Measurements from ENCODE around the gene P2RY13.

The P2RY13 gene

DNA sequence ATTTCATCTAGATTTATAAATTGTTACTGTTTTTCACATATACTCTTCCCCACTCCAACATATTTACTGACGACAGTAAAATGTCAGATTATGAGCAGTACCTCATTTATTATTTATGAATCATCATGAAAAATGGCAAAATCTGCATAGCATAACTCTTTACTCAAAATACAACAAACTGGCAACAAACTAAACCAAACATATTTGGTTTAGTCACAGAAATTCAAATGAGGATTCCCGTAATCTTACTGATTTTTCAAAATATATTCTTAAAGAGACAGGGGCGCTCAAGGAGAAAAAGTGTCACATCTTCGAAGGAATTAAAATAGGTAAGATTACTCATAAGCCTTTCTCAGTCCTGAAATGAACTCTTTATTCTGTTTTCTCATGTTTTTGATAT, 9.7 kb downstream of the P2RY13 start:
- DNase-seq = no peak

DNA sequence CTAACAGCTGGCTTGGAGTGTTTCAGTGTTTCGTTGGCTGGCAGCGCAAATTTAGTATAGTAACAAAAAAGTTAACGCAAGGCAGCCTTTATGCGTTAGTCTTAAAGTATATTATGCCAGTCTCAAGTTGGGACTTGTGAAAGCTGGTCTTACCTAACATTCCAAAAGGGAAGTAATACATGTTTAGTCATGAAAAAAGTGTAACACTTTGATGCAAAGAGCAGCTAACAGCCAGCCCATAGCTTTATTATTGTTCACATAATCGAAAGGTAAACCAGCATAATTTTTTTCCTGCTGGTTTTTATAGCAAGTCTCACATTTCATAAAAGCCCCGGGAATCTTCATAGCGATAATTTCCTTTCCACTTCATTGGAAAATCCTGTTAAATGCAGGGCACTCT, 10.4 kb downstream of the P2RY13 start:
- DNase-seq = no peak

DNA sequence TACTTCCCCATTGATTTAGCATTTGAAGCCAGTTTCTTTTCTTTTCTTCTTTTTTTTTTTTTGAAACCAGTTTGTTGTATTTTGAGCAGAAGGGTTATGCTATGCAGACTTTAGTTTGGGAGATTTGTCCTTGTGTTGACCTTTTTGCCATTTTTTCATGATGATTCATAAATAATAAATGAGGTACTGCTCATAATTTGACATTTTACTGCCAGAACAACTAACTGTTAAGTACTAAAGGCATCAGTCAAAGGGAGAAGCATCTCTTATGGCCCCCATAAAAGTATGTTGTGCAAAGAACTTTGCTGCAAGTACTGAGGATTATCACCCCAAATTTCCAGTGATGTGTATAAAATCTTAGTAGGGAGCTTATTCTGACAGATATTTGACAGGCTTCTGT, 11.0 kb downstream of the P2RY13 start:
- no peak for DNase-seq

DNA sequence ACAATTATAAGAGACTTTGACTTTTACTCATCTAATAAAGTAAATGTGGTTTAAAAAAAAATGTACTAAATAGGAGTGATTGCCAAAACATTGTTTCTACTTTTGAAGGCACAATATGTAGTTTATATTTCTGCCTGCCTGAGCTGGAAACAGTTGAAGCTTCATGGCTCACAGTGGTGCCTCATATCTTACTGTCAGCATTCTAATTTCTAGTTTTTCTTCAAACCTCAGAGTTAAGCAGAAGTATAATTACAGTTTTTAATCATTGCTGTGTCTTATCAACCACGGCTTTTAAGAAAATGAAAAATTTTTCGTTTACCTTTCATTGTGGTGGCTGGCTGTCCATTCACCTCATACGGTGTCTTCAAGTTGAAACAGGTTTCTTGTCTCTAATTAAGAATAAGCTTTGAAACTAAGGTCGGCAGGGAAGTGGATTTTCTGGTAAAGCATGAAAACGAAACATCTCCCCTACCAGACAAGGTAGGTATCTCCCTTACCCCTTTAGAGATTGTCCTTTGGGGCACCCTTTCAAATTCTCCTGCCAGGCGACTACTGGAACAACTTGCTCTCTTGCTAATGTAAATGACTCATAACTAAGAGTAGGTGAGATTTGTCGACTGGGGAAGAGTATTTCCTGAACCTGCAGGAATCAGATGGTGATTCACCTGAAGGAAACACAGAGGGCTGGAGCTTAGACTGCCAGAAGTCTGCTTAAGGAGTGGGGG, 12.9 kb downstream of the P2RY13 start, which contains the start of gene GPR87:
GPR87 (minus strand) TSS at position 554 of the 725 bp plus-strand sequence. CDS start 16,720 bp downstream, outside the sequence.
- no peak for DNase-seq

DNA sequence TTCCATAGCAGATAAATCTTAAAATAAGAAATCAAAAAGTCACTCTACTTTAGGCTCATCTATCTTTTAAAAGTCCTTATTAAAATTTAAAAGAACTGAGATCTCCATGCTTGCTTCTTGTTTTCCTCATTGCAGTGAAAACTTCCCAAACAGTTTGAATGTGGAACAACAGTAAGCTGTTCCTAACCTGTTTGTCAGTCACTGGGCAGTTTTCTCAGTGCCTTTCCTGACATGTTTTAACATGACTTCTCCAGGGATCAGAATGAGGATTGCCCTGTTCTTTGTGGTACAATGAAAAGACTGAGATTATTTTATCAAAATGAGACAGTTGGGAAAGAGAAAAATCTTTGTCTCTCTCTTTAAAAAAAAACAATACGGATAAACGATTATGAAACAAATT, 13.5 kb downstream of the P2RY13 start:
- no peak for DNase-seq

DNA sequence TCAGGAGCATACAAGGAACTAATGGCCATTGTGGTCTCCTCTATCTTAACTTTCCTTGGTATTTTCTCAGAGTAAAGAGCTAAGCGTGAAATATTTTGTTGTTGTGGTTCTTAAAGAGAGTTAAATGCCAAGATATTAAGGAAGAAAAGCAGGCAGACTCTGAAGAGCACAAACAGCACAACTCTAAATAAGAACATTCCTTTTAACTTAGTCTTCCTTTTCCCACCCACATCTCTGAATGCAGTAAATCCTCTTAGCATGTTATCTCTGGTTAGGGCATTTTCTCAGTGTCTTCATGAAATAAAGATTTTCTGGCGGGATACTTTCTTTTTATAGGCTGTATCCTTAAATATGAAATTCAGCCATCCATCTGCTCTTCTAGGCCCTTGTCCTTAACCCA, 14.2 kb downstream of the P2RY13 start:
- DNase-seq = no peak

DNA sequence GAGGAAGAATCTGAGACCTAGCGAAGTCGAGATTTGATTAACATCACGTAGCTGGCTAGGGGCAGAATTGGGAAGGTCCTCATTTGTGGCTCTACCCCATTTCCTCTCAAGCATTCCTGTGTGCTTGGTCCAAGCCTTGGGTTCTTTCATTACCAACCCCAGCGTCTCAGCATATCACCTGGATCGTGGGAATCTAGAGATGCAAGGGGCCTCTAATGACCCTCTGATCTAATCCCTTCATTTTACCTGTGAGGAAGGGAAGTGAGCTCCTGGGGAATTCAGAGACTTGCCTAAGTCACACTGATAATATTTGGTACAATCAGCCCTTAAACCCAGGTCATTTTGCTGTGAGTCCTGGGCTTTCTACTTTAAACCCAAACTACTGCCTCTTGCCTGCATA, 14.8 kb downstream of the P2RY13 start:
- no peak for DNase-seq

DNA sequence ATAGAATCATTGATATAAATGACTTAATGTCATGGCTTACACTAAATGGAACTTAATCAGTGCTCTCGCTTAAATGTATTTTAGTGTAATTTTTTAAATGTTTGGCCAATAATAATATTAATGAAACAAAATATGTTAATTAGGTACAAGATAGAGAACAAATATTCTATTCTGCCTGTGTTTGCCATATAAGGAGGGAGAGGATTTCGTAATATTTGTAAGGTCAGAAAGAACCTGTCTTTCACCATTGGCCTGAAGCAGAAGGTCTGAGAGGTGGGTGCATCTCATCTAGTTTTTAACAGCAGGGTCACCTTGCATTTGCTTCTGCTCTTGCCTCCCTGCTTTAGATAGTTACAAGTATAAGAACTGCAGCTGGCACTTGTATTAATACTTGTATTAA, 15.2 kb downstream of the P2RY13 start:
- DNase-seq = no peak

DNA sequence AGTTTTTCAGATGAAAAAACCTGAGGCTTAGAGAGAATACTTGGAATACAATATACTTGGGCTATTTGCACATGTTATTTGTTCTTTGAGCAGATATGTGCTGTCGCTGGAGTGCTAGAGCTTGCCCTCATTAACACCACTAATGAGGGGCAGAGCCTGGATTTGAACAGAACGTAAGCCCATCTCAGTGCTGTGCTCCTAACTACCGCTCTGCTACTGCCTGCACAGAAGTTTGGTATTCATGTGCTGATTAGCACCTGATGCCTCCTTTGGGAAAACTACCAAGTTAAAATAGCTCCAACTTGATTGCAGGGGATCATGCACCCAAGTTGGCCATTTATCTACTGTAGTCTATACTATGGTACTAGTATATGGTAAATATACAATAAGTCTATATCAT, 16.4 kb downstream of the P2RY13 start:
- no peak for DNase-seq

DNA sequence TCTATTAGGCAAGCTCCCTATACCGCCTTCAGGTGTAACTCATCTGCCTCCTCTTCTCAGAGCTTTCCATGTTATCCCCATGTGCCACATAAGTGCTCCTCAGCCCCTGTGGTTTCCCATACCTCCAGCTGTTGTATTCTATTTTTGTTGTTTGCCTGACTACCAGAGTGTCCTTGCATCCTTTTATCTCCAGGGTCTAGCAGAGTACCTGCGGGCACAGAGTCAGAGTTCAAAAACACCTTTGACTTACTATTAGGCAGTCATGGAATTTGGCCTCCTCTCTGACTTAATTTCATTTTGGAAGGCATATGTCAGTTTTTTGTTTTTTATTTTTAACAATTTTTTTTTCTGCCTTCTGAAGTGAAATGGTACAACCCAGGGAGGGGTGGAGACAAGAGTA, 19.8 kb downstream of the P2RY13 start:
- DNase-seq = no peak

DNA sequence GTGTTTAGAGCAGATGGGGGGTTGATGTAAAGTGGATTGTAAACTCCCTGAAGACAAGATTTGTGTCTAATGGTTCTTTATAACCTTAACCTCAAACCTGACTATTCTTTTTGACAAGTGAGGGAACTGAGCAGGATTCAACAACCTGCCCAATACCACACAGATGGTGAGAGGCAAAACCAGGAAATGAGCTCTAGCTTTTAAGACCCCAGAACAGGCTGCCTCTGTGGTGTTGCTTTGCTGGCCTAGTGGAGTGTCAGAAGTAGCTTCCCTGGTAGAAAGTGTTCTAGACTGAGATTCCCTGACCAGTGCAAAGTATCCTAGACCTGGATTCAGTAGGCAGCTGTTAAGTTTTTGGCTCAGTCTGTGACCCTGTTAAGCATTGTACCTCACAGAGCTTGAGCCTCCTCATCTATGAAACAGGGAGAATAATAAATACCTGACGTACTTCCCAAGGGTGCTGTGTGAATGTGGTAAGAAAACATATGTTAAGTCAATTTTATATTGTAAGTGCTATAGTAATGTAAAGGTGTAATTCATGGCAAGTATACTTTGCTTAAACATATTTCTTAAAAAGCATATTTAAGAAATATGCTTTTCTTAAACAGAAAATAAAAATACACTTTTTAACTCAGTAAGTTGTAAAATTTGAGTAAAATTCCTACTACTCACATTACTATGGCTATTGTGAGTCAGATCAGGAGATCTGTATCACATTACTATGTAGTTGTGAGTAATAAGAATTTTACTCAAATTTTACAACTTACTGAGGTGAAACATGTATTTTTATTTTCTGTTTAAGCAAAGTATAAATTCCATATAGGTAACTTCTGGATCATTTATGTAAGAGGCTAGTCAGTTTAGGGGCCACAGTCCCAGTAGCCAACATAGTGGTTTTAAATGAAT, 21.5 kb downstream of the P2RY13 start:
- DNase-seq = no peak

DNA sequence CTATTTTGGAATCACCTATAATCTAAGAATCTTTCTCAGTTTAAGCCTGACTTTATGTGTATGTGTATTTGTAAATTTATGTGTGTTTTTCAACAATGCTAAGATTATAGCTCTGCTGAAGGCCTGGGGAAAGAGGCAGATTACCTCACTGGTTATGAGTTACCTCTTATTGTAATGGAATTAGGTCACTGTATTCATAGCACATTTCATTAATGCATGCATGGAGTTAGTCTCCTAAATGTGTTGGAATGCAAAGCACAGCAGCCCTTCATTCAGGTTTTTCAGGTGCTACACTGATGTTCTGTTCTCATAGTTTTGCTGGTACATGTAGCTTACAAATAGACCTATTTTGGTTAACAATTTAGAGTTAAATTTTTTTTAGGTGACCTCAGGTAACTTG, 22.2 kb downstream of the P2RY13 start:
- no peak for DNase-seq

DNA sequence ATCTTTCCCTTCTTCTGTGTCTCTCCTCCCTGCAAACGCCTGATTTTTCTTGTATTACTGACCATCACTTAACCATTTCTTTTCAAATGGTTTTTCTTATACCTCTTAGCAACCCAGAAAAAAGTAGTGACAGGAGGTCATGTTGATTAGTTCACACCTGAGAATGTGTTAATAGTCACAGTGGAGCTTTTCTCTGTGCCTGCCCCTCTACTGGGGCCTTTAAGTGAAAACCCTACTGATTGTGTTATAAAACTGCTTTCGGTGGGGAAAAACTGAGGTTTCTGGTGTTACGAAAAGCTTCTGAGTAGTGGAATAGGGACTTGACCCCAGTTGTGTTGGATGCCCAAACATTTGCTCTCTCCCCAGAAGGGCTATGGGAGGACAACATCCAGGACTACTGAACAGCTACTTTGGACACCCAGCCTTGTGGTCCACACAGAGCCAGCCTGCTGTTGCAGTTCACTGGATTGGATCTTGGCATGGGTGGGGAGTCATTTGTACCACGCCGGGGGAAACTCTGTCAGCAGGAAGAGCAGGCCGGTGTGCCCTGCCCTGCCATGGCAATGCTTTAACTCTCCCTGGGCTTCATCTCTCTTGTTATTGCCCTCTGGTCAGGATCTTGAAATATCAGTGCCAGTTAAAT, 23.1 kb downstream of the P2RY13 start:
- no peak for DNase-seq

DNA sequence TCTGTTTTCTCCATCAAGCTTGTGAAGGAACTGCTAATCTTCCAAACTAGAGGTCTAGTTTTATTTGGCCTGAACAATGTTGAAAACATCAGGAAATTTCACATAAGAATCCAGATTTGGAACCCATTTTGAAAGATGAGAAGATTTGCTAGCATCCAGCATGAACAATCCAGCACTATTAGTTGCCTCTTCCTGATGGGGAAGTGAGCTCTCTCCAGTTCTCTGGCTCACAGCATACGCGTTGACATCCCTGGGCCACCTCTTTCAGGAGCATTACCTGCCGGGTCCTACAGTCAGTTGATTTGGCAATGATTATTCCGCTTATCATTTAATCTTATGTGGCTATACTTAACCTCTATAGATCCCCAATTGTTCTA, 23.6 kb downstream of the P2RY13 start:
- no peak for DNase-seq

DNA sequence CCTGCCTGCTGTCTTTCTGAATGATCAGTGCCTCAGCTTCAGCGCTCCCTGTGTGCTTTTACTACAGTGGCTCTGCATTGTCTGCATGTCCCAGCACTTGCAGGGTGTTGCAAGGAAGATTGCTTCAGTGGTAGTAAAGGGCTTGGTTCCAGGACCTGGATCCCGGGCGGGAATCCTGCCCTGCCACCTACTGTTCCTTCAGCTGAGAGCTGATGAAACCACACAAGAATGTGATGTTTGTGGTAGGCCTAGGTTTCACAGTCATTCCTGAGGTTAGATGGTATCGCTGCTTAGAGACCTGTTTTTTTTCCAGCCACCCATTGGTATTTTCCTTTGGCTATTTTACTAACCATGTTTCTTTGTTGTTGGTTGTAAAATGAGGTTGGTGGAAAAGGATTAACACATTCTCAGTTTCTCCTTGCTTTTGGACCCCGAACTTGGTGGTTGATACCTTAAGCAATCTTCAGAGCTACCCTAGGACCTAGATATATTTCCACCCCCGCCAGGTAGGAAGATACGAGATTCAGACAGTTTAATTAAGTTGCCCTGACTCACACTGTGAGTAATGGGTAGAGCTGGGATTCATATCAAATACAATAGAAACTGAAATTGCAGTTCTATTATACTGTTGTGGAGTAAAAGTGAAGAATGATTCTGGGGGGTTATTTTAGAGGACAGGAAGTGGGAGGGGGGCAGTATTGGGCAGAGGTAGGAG, 24.1 kb downstream of the P2RY13 start:
- DNase-seq = peak; percentile 84

DNA sequence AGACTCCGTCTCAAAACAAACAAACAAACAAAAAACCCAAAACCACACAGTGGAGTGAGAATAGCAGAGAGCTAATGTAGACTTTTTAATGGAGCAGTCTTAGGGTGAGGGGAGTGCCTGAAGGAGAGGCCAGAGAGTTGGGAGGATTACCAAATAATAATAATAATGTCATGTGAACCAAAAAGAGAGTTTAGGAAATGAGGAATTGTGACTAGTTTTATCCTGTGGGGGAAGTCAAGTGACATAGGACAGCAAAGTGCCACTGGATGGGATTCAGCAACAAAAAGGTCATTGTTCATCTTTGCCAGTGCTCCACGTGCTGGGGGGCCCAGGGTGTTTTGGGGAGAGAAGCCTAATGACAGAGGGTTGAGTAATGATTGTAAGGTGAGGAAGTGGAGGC, 25.6 kb downstream of the P2RY13 start:
- DNase-seq = no peak

DNA sequence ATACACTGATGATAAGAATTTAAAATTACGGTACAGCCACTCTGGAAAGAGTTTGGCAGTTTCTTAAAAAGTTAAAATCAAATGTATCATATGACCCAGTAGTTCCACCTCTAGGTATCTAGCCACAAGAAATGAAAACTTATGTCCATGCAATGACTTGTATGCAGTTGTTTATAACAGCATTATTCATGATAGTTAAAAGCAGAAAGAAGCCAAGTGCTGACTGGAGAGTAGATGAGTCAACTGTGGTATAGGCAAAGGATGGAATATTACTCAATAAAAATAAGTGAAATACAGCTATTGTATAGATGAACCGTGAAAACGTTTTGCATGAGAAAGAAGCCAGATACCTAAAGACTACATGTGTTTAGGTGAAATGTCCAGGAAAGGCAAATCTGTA, 27.6 kb downstream of the P2RY13 start:
- no peak for DNase-seq

DNA sequence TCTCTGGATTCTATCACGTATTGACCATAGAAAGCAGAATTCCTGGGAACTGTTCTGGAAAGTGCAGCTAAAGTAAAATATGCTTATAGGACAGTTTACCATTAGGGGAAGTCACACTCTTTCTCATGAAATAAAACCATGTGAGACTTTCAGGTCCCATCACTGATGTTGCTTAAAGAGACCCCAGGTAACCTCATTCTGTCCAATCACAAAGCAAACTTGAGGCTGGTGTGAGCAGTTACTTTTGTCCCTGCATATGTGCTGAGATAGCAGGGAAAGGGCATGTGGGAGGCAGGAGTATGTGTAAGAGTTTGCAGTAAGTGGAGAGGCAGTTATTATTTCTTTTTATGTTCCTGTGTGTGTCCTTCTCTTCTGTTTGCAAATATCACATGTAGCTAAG, 28.8 kb downstream of the P2RY13 start:
- no peak for DNase-seq

DNA sequence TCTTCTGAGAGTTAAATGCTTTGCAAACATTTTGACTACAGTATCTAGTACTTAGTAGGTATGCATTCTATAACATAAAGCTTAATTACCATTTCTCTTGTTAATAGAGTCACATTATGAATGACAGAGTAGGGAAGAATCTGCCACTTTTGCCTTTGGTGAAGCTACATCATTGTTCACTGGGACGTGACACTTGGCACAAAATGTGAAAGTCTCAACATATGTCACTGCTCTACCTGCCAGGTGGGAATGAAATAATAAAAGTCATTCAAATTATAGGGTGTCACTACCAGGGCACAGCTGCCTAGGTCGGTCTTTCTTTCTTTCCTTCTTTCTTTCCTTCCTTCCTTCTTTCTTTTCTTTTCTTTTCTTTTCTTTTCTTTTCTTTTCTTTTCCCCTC, 30.3 kb downstream of the P2RY13 start:
- DNase-seq = no peak

DNA sequence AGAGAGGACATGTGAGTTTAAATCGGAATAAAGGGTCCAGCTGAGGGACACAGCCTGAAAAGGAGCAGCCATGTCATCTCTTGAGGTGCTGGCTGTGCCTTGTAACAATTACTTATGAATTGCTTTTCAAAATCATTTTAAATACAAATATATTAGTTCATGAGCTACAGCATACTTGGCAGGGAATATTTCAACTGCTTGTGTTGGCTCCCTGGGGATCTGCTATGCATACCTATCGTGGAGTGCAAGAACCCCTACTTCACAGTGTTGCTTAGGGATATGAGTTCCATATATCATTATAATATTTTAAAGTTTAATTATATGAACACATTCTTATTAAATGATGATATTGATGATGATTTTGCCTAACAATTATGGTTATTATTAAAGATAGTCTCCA, 31.9 kb downstream of the P2RY13 start:
- DNase-seq = no peak

DNA sequence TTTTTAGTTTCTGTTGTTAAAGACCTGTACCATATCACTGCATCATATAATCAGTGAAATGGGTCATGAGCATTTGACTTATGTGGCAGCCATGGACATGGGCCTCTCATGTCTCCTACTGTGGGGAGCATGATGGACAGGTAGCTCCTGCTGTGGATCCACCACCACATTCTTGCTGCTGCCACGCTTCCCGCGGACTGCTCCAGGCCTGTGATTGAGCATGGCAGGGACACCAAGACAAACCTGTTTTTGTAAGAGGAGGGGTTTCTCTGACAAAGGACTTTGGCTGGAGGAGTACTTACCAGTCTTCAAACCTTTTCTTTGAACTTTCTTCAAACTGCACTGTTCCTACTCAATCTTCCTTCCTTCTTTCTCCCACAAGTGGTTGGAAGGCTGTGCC, 33.1 kb downstream of the P2RY13 start:
- no peak for DNase-seq

DNA sequence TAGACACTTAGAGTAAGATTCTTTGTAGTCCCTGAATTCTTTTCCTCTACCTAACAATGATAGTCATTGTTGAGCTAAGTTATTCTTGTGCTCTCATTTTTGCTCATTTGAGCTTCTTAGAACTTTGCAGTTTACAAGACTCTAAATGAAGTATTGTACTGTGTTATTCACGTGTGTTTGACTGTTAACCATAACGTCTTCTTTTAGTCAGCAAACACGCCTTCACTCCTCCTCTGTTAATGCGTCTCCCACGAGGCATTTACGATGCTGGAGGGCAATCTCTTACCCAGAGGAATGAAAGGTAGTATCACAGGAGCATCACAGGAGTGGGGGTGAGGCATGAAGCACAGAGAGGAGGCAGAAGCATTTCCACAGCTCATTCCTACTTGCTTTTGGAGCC, 36.2 kb downstream of the P2RY13 start:
- no peak for DNase-seq

DNA sequence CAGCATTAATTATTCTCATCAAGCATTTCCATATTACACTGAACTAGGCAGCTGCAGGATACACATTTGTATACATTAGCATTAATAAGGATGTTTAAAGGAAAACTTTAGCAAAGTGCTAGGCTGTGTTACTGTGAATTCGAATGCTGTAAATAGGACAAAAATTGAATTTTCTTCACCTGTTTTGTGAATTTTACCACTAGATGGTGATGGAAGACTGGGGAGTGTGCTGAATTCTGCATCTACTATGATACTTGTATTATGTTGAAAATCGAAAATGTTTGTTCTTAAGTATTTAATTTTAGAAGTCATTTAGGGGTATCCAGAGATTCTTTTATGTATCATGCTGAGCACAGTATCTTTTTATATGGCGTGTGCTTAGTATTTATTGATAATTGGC, 38.7 kb downstream of the P2RY13 start:
- DNase-seq = no peak

Data from T1000 (cell line).